ENCODE measurements around the gene FCSK.
A peak's percentile ranks its signal among the peaks of the same experiment; 100 is the strongest.

The FCSK gene

DNA sequence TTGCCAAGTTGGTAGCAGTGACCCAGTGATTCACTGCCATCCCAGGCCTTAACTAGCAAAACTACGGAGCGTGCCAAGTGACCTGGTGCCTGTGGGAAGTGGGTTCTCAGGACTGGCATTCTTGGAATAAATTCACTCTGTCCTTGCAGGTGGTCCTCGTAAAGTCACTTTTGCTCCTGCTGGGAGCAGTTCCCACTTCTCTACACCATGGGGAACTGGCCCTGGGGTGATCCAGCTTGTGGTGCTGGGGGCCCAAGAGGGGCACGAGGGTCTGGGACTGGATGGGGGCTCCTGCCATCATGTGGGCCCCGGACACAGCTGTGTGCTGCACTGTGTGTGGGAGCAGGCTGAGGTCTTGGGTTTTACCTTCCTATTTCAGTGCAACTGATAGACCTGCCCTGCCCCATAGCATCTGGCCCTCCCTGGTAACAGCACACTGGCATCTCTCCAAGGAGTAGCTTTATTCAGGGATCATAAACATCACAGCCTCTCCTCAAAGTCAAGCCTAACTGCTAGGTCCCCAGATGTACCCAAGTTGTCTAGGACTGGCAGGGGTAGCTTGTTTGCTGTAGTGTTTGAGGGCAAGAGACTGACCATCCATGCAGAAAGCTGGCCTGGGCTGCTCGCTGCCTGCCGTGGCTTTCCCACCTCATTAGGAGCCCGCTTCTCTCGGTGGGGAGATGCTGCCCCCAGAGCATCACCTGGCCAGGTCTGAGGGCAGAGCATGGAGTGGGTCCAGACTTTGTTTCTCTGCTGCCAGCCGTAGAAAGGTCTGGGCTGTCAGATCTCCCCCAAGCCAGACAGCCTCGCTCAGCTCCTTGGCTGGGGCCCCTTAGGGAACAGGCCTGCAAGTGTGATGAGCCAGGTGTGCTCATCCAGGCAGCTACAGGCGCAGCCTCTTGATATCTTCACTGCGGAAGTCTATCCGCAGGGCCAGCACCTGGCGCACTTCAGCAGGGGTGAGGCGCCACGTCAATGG is 26.0 kb downstream of the FCSK start:
- no peak for DNase-seq (ENCODE audit: low spot score)

- DNase-seq (ENCODE audit: low spot score): no peak
Measured at GRCh38 chr16:70481929-70482536, 27.6 kb downstream of the FCSK start.

- no peak for DNase-seq (ENCODE audit: low spot score)
Measured at GRCh38 chr16:70482624-70483023, 28.2 kb downstream of the FCSK start.

- DNase-seq (ENCODE audit: low spot score): no peak
Measured at GRCh38 chr16:70483426-70483825, 29.0 kb downstream of the FCSK start.

DNA sequence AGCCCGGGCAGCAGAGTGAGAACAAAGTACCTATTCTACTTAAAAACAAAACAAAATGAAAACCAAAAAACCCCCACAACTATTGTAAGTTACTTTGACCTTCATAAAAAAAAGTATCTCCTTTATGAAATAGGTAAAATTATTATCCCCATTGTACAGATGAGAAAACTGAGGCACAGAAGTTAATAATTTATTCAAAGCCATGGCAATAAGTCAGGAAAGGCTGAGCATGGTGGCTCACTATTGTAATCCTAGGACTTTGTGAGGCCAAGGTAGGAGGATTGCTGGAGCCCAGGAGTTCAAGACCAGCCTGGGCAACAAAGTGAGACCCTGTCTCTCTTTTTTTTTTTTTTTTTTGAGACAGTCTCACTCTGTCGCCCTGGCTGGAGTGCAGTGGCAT is 30.5 kb downstream of the FCSK start:
- no peak for DNase-seq (ENCODE audit: low spot score)

- DNase-seq (ENCODE audit: low spot score): no peak
Measured at GRCh38 chr16:70490261-70490660, 35.9 kb downstream of the FCSK start.

- DNase-seq (ENCODE audit: low spot score): no peak
Measured at GRCh38 chr16:70493802-70494201, 39.4 kb downstream of the FCSK start.

GRCh38 chr16:70494202-70494770 is 39.9 kb downstream of the FCSK start:
- no peak for DNase-seq (ENCODE audit: low spot score)

DNA sequence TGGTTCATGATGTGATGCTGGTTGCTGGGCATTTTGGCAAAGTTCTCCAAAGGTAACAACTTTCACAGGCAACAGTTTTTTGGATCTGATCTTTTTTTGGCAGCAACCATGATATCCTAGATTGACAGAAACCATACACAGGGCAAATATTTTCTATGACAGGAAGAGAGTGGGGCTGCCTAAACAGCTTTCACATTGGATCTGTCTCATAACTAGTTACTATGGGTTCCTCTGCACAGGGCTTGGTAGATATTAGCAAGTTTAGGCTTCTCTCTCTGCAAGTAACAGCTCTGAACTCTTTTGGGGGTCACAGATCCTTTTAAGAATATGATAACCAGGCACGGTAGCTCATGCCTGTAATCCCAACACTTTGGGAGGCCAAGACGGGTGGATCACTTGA is 40.4 kb downstream of the FCSK start:
- DNase-seq (ENCODE audit: low spot score): no peak

GRCh38 chr16:70495425-70496182 is 41.2 kb downstream of the FCSK start:
- no peak for DNase-seq (ENCODE audit: low spot score)

DNA sequence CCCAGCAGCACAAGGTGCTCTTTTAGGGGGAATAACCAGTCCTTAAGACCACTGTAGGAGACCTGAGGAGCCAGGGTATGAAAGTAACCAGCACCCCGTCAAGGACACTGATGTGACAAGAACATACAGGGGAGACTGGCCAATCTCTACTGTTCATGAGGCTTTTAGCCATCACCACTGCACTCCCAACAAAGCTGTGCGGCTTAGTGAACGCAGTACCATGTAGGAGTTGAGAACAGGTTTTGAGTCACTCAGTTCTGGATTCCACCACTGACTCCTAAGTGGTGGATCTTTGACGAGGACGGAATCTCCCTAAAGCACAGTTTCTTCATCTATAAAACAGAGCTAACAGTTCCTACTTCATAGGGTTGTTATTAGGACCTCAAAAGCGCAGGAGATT is 42.1 kb downstream of the FCSK start:
- DNase-seq (ENCODE audit: low spot score): no peak

DNA sequence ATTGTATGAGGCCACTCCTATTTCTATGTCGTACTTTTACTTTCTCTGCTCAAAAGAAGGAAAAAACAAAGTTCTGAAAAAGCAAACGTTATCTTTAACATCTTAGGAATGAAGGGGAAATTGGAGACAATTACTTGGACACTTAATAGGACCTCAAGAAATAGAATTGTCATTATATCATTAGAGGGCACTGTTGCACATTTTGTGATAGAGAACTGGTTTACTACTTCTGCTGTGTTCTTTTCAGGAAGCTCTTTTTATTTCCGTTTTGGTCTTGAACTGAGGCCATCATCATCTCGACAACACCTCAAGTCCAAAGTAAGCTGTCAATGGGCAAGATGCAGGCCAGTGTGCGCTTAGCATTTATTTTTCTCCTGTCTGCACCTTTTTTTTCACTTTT is 54.4 kb downstream of the FCSK start:
- DNase-seq (ENCODE audit: low spot score): no peak

DNA sequence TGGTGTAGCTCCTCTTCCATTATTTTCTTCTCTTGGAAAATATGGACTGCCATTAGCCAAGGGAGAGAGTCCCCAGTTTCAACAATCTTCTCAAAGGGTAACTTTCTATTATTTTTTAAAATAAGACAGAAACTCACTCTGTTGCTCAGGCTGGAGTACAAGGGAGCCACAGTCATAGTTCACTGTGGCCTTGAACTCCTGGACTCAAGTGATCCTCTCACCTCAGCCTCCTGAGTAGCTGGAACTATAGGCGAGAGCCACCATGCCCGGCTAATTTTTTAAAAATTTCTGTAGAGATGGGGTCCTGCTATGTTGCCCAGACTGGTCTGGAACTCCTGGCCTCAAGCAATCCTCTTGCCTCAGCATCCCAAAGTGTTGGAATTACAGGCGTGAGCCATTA is 55.8 kb downstream of the FCSK start:
- no peak for DNase-seq (ENCODE audit: low spot score)

DNA sequence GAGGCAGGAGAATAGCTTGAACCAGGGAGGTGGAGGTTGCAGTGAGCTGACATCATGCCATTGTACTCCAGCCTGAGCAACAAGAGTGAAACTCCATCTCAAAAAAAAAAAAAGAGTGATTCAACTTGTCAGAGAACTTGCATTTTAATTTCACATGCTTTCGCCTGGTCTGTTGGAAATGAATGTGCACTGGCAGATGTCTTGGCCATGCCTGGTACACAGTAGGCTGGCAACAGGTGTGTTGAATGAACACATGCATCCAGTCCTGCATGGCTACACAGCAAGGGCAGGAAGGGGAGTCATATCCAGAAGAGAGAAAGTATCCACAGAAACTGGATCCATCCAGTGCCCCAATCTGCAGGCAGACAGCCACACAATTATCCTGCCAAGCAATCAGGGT is 57.4 kb downstream of the FCSK start:
- no peak for DNase-seq (ENCODE audit: low spot score)

DNA sequence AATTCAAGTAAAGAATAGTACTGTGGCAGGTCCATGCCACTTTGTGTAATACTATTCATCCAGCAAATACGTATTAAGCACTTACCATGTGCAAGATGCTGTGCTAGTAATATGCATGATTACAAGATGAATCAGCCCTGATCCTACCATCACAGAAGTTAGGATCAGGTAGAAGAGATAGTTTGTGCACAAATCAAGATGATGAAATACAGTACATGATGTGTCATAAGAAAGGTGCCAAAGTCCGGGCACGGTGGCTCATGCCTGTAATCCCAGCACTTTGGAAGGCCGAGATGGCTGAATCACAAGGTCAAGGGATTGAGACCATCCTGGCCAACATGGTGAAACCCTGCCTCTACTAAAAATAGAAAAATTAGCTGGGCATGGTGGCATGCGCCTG is 58.1 kb downstream of the FCSK start:
- peak; percentile 61 for DNase-seq (ENCODE audit: low spot score)

DNA sequence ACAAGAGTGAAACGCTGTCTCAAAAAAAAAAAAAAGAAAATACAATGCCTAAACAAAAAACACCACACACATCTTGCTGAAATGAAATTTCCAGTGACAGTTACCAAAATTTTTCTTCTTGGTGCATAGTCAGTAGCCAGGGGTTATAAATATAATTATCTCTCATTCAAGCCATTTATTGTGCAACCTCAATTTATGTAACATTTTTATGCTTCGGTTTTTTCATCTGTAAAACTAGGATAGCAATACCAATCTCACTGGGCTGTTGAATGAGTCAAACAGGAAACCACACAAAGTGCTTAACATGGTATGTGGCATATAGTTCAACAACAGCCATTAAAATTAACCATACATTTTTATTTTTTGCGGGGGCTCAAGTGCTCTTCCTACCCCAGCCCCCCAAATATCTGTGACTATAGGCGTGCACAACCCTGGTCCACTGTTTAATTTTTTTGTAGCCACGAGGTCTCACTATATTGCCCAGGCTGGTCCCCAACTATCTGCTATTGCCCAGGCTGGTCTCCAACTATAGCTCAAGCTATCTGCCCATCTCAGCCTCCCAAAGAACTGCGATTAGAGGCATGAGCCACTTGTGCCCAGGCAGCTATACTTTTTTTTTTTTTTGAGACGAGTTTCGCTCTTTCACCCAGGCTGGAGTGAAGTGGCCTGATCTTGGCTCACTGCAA is 66.4 kb downstream of the FCSK start:
- no peak for DNase-seq (ENCODE audit: low spot score)

- peak; percentile 23 for DNase-seq (ENCODE audit: low spot score)
Measured at GRCh38 chr16:70522216-70523075, 68.1 kb downstream of the FCSK start.

DNA sequence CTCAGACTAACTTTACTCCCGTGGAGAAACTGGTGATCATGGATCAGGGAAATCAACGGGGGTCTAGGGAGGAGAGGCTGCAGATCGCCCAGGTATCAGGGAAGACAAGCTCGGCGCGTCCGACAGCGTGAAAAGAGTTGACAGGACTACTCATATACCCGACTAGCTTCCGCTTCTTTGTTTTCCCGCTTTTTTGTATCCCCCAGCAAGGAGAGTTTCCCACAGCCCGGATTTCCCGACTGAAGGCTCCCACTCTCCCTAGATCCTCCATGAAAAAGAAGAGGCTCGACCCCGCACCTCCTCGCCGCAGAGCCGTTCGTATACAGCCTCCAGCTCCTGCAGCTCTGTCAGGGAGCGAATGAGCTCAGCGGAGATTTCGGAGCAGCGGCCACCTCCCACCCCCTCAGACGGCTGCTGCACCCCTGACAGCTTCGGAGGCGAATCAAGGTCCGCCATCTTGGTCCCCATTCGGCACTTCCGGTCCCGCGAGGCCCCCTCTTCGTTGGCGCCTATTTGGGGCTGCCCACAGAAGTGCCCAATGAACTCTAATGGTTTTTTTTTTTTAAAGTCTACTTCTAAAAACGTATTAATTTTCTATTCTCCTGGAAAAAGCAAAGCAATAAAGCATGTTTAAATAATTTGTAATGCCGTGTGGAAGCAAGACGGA is 68.8 kb downstream of the FCSK start, which contains the start of gene COG4:
Gene COG4 (minus strand): TSS at position 479 of the 667 bp plus-strand sequence. CDS start 11 bp downstream, at position 468.
- peak; percentile 88 for DNase-seq (ENCODE audit: low spot score)

DNA sequence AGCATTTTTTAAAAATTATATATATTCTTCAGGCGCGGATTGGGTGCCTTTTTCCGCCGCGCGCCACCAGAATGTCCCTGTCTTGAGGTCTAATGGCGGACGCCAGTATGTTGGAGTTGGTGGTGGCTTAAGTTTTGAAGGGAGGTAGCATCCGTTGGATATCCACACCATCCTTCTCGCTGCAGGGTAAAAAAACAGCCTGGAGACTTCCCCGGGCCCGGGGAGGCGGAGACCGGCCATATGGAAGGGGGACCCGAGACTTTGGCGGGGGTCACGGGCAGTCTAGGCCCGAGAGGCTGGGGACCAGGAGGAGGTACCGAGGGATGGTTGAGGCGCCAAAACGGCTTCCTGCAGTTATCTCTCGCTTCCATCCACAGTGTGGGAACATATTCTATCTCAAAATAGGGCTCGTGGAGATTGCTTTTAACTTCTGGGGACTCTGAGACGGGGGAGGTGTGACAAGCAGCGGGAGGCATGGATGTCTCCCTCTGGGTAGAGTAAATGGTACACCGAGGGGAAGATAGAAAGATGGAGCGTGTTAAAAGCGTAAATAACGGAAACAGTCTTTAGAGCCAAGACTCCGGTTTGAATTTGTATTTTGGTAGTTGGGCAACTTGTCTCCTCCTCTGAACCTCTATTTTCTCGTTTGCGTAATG is 69.5 kb downstream of the FCSK start, which contains the start of gene SF3B3:
Gene SF3B3 (plus strand): TSS at position 74 of the 656 bp plus-strand sequence. CDS start 2,841 bp downstream, outside the sequence.
- peak; percentile 71 for DNase-seq (ENCODE audit: low spot score)

Measured in RKO (cell line).